ENCODE measurements around the gene PTBP3. TPM values are rescaled to one million over a fixed set of nuclear protein-coding genes. Genes with fewer than 3 reads are reported as not detected.

PTBP3 gene
- 58.9 TPM for total RNA-seq

- Histone ChIP-seq H3K36me3 (no peaks in the 10 kb centered on the region), H3K27me3 (no peaks in the 10 kb centered on the region), H3K9me3 (no peaks in the 10 kb centered on the region), H3K4me3 (peak within 1 kb of the TSS; percentile 77 to 81), H3K4me1 (peaks cover 38% of the 10 kb centered on the region), H3K27ac (peak within 1 kb of the TSS; percentile 99)
- intact Hi-C loops (cut with DNase I) = loop anchor here (5.0 to 10.0 kb wide), 2 partner anchors 156 to 438 kb away; partner anchors contain the start of genes SUSD1 and UGCG
- no peak for DNase-seq (ENCODE audit: extremely low spot score in 2 of 2)
- TF ChIP-seq CTCF (IDR thresholded peaks at IDR 0.05) (no peak), POLR2A (IDR thresholded peaks at IDR 0.05) (peak in 1 of 2 donors; percentile 82), POLR2AphosphoS5 (IDR thresholded peaks at IDR 0.05; ENCODE audit: insufficient read depth in 1 of 2, low read depth in 1 of 2) (peak in 1 of 2 donors; percentile 79)
Measured at GRCh38 chr9:112332977-112333638, at the start of gene PTBP3. Gene PTBP3 (minus strand): TSS chr9:112333619. CDS start chr9:112297865, 35,754 bp downstream.

GRCh38 chr9:112382501-112383364, 49.3 kb upstream of the PTBP3 start:
- no peak overlapping the region for H3K4me3 ChIP-seq
- H3K27ac ChIP-seq = no peak overlapping the region
- H3K36me3 ChIP-seq = no peaks in the 10 kb centered on the region
- intact Hi-C loops (cut with DNase I) = no loop called here
- DNase-seq (ENCODE audit: extremely low spot score in 2 of 2) = no peak
- peaks cover 38% of the 10 kb centered on the region for H3K4me1 ChIP-seq
- H3K27me3 ChIP-seq = no peaks in the 10 kb centered on the region
- no peaks in the 10 kb centered on the region for H3K9me3 ChIP-seq
- no peak for TF ChIP-seq POLR2AphosphoS5 (IDR thresholded peaks at IDR 0.05; ENCODE audit: insufficient read depth in 1 of 2, low read depth in 1 of 2)
- no peak for TF ChIP-seq POLR2A (IDR thresholded peaks at IDR 0.05)
- TF ChIP-seq CTCF (IDR thresholded peaks at IDR 0.05) = no peak

- DNase-seq (ENCODE audit: extremely low spot score in 2 of 2) = no peak
- no peak for TF ChIP-seq POLR2AphosphoS5 (IDR thresholded peaks at IDR 0.05; ENCODE audit: insufficient read depth in 1 of 2, low read depth in 1 of 2)
- no peak for TF ChIP-seq POLR2A (IDR thresholded peaks at IDR 0.05)
- Histone ChIP-seq H3K4me3 (no peak overlapping the region), H3K27me3 (no peaks in the 10 kb centered on the region), H3K9me3 (no peaks in the 10 kb centered on the region), H3K4me1 (peaks cover 45% of the 10 kb centered on the region), H3K36me3 (no peaks in the 10 kb centered on the region), H3K27ac (no peak overlapping the region)
- intact Hi-C loops (cut with DNase I) = no loop called here
Measured at GRCh38 chr9:112382066-112382465, 48.6 kb upstream of the PTBP3 start.

GRCh38 chr9:112380825-112381221, 47.4 kb upstream of the PTBP3 start:
- TF ChIP-seq POLR2A (IDR thresholded peaks at IDR 0.05) = no peak
- no peak for TF ChIP-seq CTCF (IDR thresholded peaks at IDR 0.05)
- no peak for TF ChIP-seq POLR2AphosphoS5 (IDR thresholded peaks at IDR 0.05; ENCODE audit: insufficient read depth in 1 of 2, low read depth in 1 of 2)
- peak overlapping the region; percentile 85 to 94 for H3K4me3 ChIP-seq
- intact Hi-C loops (cut with DNase I) = no loop called here
- DNase-seq (ENCODE audit: extremely low spot score in 2 of 2) = no peak
- peak overlapping the region; percentile 95 for H3K27ac ChIP-seq
- no peaks in the 10 kb centered on the region for H3K27me3 ChIP-seq
- H3K9me3 ChIP-seq = no peaks in the 10 kb centered on the region
- peaks cover 50% of the 10 kb centered on the region for H3K4me1 ChIP-seq
- no peaks in the 10 kb centered on the region for H3K36me3 ChIP-seq

- intact Hi-C loops (cut with DNase I) = no loop called here
- no peaks in the 10 kb centered on the region for H3K36me3 ChIP-seq
- H3K27ac ChIP-seq = peak within 1 kb of the TSS; percentile 95
- H3K27me3 ChIP-seq = no peaks in the 10 kb centered on the region
- H3K4me1 ChIP-seq = peaks cover 46% of the 10 kb centered on the region
- no peaks in the 10 kb centered on the region for H3K9me3 ChIP-seq
- peak within 1 kb of the TSS; percentile 85 to 94 for H3K4me3 ChIP-seq
- peak in 1 of 2 donors; percentile 27 for TF ChIP-seq POLR2A (IDR thresholded peaks at IDR 0.05)
- no peak for TF ChIP-seq CTCF (IDR thresholded peaks at IDR 0.05)
- TF ChIP-seq POLR2AphosphoS5 (IDR thresholded peaks at IDR 0.05; ENCODE audit: insufficient read depth in 1 of 2, low read depth in 1 of 2) = peak in 1 of 2 donors; percentile 85
- peak in 1 of 2 donors; percentile 88 for DNase-seq (ENCODE audit: extremely low spot score in 2 of 2)
Measured at GRCh38 chr9:112380102-112380824, 46.8 kb upstream of the PTBP3 start, which contains the start of gene HSDL2. Gene HSDL2 (plus strand): TSS chr9:112380108. CDS start chr9:112380164, 56 bp downstream.

Data from vagina (tissue), 2 donors.